ENCODE results near the gene BHMT. TPM values are rescaled to one million over a fixed set of nuclear protein-coding genes. Genes with fewer than 3 reads are reported as not detected.

Gene BHMT
- total RNA-seq, 4 donors from 2014 or later = not detected

DNA sequence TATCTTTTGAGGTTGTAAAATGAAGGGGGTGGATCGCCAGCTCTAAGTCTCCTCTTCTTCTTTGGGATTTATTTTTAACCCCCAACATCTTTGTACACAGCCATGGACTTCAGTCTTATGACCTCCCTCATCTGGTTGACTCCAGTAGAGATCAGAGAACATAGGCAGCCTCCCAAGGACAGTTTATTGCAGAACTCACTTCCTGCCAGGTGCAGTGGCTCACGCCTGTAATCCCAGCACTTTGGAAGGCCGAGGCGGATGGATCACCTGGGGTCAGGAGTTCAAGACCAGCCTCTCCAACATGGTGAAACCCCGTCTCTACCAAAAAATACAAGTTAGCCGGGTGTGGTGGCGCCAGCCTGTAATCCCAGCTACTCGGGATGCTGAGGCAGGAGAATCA, 2.8 kb upstream of the BHMT start:
- no peaks in the 10 kb centered on the region for H3K36me3 ChIP-seq
- no peak overlapping the region for H3K4me3 ChIP-seq
- peaks cover 45% of the 10 kb centered on the region for H3K27me3 ChIP-seq
- intact Hi-C loops (cut with DNase I; ENCODE audit: low total_unique reads) = no loop called here
- WGBS, 2 donors (ENCODE audit: low coverage in 1 of 2) = 68 to 83% methylated on average over 1 to 8 of the region's 8 CpGs
- H3K4me1 ChIP-seq = peaks cover 0 to 15% (median 8%) of the 10 kb centered on the region in 4 donors
- in situ Hi-C loops (cut with MboI; ENCODE audit: low pct_ligation_motif_present in 1 of 4, low pct_unique_long_range_greater_than_20kb in 1 of 4, low sequenced_read_pairs in 3 of 4) = no loop called here
- TF ChIP-seq, protein P1, sequence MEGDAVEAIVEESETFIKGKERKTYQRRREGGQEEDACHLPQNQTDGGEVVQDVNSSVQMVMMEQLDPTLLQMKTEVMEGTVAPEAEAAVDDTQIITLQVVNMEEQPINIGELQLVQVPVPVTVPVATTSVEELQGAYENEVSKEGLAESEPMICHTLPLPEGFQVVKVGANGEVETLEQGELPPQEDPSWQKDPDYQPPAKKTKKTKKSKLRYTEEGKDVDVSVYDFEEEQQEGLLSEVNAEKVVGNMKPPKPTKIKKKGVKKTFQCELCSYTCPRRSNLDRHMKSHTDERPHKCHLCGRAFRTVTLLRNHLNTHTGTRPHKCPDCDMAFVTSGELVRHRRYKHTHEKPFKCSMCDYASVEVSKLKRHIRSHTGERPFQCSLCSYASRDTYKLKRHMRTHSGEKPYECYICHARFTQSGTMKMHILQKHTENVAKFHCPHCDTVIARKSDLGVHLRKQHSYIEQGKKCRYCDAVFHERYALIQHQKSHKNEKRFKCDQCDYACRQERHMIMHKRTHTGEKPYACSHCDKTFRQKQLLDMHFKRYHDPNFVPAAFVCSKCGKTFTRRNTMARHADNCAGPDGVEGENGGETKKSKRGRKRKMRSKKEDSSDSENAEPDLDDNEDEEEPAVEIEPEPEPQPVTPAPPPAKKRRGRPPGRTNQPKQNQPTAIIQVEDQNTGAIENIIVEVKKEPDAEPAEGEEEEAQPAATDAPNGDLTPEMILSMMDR (IDR thresholded peaks at IDR 0.05) = no peak
- no peak for TF ChIP-seq EP300 (IDR thresholded peaks at IDR 0.05; ENCODE audit: low read depth)
- no peak for TF ChIP-seq POLR2AphosphoS5 (IDR thresholded peaks at IDR 0.05)
- TF ChIP-seq POLR2A (IDR thresholded peaks at IDR 0.05) = no peak
- H3K27ac ChIP-seq = no peak overlapping the region
- H3K9me3 ChIP-seq = no peaks in the 10 kb centered on the region
- DNase-seq = no peak

DNA sequence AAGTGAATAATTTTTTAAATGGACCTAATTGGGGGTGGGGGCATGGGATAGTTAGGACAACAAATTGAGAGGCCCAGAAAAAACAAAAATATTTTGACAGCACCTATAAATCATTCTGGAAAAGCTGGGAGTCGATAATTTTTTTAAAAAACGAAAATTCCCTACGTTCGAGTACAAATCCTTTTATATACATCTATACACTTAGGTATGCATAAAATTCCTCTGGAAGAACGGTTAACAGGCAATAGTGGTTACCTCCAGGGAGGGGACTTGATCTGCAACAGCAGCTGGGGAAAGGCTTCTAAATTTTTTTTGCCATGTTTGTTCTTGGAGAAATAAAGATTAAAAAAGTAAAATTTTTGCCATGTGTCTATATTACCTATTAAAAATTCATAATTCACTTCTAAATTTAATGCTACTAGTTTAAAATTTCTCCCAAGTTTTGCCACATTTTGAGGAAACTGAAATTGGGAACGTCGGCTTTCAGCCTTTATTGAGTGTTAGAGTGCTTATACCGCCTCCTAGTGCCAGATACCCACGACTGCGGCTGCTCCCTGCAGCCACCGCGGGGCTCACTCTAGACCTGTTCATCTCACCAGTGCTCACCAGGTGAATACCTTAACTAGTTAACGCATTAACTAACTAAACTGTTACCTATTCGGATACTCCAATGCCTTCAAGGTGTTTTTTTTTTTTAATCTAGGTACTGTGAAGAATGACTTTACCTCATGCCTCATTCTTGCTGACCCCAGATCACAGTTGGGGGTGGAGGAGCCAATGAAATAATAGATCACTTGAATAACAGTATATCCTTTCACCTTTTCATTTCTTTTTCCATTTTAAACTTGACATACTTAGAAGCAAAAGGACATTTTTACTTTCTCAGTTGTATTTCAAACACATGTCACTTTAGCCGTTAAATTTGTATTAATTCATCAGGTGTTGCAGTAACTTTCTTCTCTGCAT, 1.8 kb upstream of the BHMT start:
- Histone ChIP-seq H3K36me3 (no peaks in the 10 kb centered on the region), H3K27me3 (peaks cover 53% of the 10 kb centered on the region), H3K9me3 (no peaks in the 10 kb centered on the region), H3K4me1 (peaks cover 0 to 15% (median 8%) of the 10 kb centered on the region in 4 donors), H3K4me3 (no peak overlapping the region), H3K27ac (no peak overlapping the region)
- no peak for DNase-seq
- intact Hi-C loops (cut with DNase I; ENCODE audit: low total_unique reads) = no loop called here
- WGBS, 2 donors (ENCODE audit: low coverage in 1 of 2) = 58 to 60% methylated on average over 12 to 15 of the region's 15 CpGs
- in situ Hi-C loops (cut with MboI; ENCODE audit: low pct_ligation_motif_present in 1 of 4, low pct_unique_long_range_greater_than_20kb in 1 of 4, low sequenced_read_pairs in 3 of 4) = no loop called here
- TF ChIP-seq, protein P1 (IDR thresholded peaks at IDR 0.05) = peak in 4 of 5 experiments; percentile 12 to 36 (median 26)
- TF ChIP-seq POLR2AphosphoS5 (IDR thresholded peaks at IDR 0.05) (no peak), EP300 (IDR thresholded peaks at IDR 0.05; ENCODE audit: low read depth) (no peak)

DNA sequence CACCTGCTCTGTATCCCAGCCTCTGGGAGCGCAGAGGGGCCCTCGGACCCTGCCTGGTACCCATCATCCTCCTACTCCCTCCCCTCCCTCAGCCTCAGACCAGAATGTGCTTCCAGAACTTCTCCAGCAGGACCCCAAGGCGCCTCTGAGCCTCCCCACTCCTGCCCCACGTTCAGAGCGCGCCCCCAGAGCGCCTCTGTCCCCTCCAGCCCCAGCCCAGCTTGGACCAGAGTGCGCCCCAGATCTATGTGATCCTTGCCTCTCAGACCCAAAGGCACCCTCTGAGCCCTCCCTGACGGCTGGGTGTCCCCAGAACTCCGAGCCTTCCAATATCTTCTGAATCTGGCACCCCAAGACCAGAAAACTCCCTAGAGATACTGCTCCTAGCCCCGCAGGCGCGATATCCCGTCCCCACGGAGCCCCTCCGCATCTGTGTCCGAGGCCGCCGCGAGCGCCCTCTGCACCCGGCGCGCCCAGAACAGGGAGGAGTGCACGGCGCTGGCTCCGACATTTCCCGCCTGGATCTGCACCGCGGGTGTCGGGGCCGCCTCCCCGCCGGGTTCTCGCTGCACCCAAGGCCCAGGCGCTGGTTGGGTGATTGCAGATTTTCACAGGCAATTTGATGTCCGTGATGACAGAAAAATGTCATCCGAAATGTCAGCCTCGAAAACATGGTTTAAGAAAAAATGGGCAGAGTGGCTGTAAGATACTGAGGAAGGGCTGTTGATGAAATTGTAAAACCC, 522 bp downstream of the BHMT start:
- H3K4me3 ChIP-seq = no peak overlapping the region
- TF ChIP-seq, protein P1 (IDR thresholded peaks at IDR 0.05) = no peak
- TF ChIP-seq POLR2A (IDR thresholded peaks at IDR 0.05) (no peak), POLR2AphosphoS5 (IDR thresholded peaks at IDR 0.05) (no peak), EP300 (IDR thresholded peaks at IDR 0.05; ENCODE audit: low read depth) (no peak)

DNA sequence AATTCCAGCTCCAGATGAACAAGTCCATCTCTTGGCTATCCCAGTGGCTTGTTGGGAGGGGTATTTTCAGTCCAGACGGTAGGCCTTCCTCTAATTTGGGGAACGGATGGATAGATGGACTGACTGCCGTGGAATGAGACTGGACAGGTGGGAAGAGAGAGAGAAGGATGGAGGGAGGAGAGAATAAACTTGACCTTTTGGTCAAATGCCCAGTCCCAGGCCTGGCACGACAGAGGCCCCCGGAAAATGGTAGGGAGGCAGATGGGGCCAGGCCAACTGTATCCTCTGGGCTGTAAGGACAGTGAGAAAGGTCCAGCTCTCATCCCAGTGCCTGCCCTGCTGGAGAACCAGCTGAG, 1.1 kb downstream of the BHMT start:
- in situ Hi-C loops (cut with MboI; ENCODE audit: low pct_ligation_motif_present in 1 of 4, low pct_unique_long_range_greater_than_20kb in 1 of 4, low sequenced_read_pairs in 3 of 4) = no loop called here
- peaks cover 56% of the 10 kb centered on the region for H3K27me3 ChIP-seq
- TF ChIP-seq EP300 (IDR thresholded peaks at IDR 0.05; ENCODE audit: low read depth) (no peak), POLR2A (IDR thresholded peaks at IDR 0.05) (no peak)
- 88 to 93% methylated on average over 3 to 5 of the region's 5 CpGs for WGBS, 2 donors (ENCODE audit: low coverage in 1 of 2)
- intact Hi-C loops (cut with DNase I; ENCODE audit: low total_unique reads) = no loop called here
- H3K4me3 ChIP-seq = no peak overlapping the region
- H3K4me1 ChIP-seq = peaks cover 0 to 15% (median 8%) of the 10 kb centered on the region in 4 donors
- no peaks in the 10 kb centered on the region for H3K36me3 ChIP-seq
- H3K27ac ChIP-seq = no peak overlapping the region
- no peak for DNase-seq
- no peaks in the 10 kb centered on the region for H3K9me3 ChIP-seq

More for the DNA sequence above, 522 bp downstream of the BHMT start:
- in situ Hi-C loops (cut with MboI; ENCODE audit: low pct_ligation_motif_present in 1 of 4, low pct_unique_long_range_greater_than_20kb in 1 of 4, low sequenced_read_pairs in 3 of 4) (no loop called here), intact Hi-C loops (cut with DNase I; ENCODE audit: low total_unique reads) (no loop called here)
- Histone ChIP-seq H3K4me1 (peaks cover 0 to 15% (median 8%) of the 10 kb centered on the region in 4 donors), H3K27ac (no peak overlapping the region), H3K9me3 (no peaks in the 10 kb centered on the region), H3K36me3 (no peaks in the 10 kb centered on the region), H3K27me3 (peaks cover 56% of the 10 kb centered on the region)
- DNase-seq = no peak
- WGBS, 2 donors (ENCODE audit: low coverage in 1 of 2) = 25% methylated on average over 38 of the region's 39 CpGs; no CpG with 5 or more reads in 1 of the 2 donors

Measured in transverse colon (tissue), 4 donors.